ENCODE results near the gene ELMO1.
A peak's percentile ranks its signal among the peaks of the same experiment; 100 is the strongest.

The ELMO1 gene

DNA sequence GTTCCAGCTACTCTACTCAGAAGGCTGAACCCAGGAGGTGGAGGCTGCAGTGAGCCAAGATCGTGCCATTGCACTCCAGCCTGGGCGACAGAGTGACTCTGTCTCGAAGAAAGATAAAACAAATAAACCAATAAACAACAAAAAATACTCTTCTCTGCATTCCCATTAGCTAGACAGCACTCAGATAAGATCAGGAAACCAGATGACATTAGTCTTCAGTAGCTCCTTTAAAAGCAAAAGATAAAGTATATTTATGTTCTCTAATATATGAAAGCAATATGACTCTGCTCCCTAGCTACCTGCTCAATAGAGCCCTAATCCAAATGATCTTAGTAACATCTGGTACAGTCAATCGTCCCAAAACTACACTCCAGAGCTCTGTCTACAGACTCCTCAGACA, 212.9 kb downstream of the ELMO1 start:
- no peaks in the 10 kb centered on the region for H3K4me1 Mint-ChIP-seq (ENCODE audit: low read depth)

DNA sequence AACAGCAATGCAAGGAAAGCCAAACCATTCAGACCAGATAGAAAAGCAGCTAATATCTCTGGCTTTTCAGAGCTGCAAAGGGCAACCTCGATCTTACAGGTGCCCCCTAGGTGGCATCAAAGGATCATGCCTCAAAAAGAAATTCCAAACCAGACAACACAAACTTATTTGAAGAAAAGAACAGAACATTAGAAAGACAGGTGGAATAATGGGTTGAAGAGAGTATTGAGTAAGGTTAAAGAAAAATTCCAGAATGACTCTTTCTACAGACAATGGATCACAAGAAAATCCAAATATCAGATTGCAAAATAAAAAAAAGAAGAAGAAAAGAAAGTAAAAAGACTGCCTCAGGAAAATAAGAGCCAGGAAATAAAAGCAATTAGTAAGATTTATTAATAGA, 213.7 kb downstream of the ELMO1 start:
- Mint-ChIP-seq H3K4me1 (ENCODE audit: low read depth) (peaks cover 6% of the 10 kb centered on the region), H3K27ac (no peak overlapping the region), H3K27me3 (no peaks in the 10 kb centered on the region), H3K9me3 (no peaks in the 10 kb centered on the region), H3K36me3 (ENCODE audit: low read depth) (peaks cover 22% of the 10 kb centered on the region), H3K4me3 (no peak overlapping the region)

More for the DNA sequence above, 212.9 kb downstream of the ELMO1 start:
- no peaks in the 10 kb centered on the region for H3K9me3 Mint-ChIP-seq
- no peaks in the 10 kb centered on the region for H3K27me3 Mint-ChIP-seq
- no peak overlapping the region for H3K27ac Mint-ChIP-seq
- no peak overlapping the region for H3K4me3 Mint-ChIP-seq
- H3K36me3 Mint-ChIP-seq (ENCODE audit: low read depth): peaks cover 17% of the 10 kb centered on the region

DNA sequence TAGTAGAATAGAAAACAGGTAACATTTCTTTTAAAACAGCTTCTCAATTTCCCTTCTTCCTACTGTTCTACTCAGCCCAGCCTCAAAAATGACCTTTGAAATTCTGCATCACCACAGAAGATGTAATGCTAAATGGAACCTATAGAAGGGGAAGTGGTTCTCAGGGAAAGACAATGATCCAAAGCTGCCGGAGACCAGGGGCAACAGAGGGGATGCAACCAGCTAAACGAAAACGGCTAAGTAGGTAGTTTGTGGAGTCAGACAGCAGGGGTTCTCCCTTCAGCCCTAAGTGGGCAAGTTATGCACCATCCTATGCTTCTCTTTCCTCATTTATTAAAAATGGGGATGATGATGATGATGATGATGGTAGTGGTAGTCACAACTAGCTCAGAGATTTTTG, 214.3 kb downstream of the ELMO1 start:
- peaks cover 6% of the 10 kb centered on the region for H3K4me1 Mint-ChIP-seq (ENCODE audit: low read depth)
- no peaks in the 10 kb centered on the region for H3K9me3 Mint-ChIP-seq
- peaks cover 20% of the 10 kb centered on the region for H3K36me3 Mint-ChIP-seq (ENCODE audit: low read depth)
- no peak overlapping the region for H3K27ac Mint-ChIP-seq
- no peaks in the 10 kb centered on the region for H3K27me3 Mint-ChIP-seq
- H3K4me3 Mint-ChIP-seq: no peak overlapping the region

DNA sequence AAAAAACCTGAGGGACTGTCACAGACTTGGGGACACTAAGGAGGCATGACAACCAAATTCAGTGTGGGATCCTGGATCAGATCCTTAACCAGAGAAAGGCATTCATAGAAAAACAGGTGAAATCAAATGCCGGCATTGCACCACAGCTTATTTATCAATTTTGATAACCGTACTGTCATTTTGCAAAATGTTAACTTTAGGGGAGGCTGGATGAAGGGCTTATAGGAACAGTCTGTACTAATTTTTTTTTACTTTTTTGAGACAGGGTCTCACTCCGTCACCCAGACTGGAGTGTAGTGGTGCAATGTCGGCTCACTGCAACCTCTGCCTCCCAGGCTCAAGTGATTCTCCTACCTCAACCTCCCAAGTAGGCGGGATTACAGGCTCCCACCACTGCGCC, 217.1 kb downstream of the ELMO1 start:
- no peak overlapping the region for H3K27ac Mint-ChIP-seq

DNA sequence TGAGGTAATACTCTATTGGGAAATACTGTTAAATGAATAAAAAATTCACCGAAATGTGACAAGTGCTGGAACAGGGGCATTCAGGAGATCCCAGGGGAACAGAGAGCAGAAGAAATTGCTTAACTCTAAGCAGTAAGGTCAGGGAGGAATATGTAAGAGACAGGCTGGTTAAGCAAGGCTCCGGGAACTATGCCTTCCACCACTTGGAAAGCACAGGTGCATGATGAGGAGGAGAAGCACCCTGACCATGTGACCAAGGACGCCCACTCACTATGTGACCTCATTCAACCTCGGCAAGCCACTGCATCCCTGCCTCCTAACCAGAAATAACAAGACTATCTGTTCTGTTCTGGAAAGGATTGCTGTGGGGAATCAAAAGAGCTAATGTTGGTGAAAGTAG, 218.4 kb downstream of the ELMO1 start:
- H3K27me3 Mint-ChIP-seq: no peaks in the 10 kb centered on the region
- no peaks in the 10 kb centered on the region for H3K9me3 Mint-ChIP-seq
- peaks cover 42% of the 10 kb centered on the region for H3K36me3 Mint-ChIP-seq (ENCODE audit: low read depth)
- H3K27ac Mint-ChIP-seq: no peak overlapping the region
- H3K4me3 Mint-ChIP-seq: no peak overlapping the region
- peaks cover 6% of the 10 kb centered on the region for H3K4me1 Mint-ChIP-seq (ENCODE audit: low read depth)

More for the DNA sequence above, 217.1 kb downstream of the ELMO1 start:
- Mint-ChIP-seq H3K4me3 (no peak overlapping the region), H3K36me3 (ENCODE audit: low read depth) (peaks cover 29% of the 10 kb centered on the region), H3K9me3 (no peaks in the 10 kb centered on the region), H3K4me1 (ENCODE audit: low read depth) (peaks cover 6% of the 10 kb centered on the region), H3K27me3 (no peaks in the 10 kb centered on the region)

DNA sequence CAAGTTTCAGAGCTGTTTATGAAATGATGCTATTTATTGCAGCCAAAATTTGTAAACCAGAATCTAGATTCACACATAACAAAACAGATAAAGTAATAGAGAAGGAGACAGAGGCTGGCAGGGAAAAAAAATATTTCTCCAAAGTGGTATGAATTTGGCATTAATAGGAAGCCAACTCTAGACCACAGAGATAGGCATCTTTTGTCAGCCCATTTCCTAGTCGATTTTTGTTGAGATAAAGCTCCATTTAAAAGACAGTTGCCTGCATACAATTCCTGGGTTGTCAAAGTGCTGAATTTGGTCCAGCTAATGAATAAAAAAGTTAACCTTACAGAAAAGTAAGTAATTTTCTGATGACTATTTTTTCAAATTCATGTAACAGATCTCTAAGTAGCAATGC, 219.3 kb downstream of the ELMO1 start:
- Mint-ChIP-seq H3K9me3 (no peaks in the 10 kb centered on the region), H3K27ac (no peak overlapping the region), H3K36me3 (ENCODE audit: low read depth) (peaks cover 50% of the 10 kb centered on the region), H3K4me3 (no peak overlapping the region), H3K27me3 (no peaks in the 10 kb centered on the region), H3K4me1 (ENCODE audit: low read depth) (peaks cover 6% of the 10 kb centered on the region)

DNA sequence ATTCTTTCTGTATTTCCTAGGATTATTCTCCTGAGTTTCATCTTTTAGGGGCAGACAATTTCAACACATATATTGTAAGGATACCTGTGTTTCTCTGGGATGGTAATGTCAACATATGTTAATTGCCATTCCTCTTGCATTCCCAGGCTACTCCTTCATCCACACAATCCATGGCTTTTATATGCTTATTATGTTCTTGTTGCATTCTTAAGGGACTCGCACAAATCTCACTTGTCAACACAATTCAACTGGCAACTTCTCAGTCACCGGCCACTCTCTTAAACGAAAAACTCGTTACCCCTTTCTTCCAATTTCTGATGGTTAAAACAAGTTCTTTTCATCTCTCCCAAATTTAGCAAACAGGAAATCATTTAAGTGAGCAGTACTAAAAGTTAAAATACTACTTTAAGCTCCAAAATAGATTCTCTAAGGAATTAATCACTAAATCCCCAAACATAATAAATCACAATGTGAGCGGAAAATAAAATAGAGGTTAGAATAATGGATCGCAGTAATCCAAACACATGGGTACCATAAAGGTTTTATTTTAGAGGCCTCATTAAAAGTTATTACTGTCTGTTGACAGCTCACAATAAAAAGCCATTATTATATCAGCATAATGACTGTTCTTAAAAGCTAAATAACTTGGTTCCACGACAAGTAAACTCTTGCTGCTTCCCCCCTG, 223.2 kb downstream of the ELMO1 start:
- H3K4me1 Mint-ChIP-seq (ENCODE audit: low read depth): peaks cover 5% of the 10 kb centered on the region
- no peak overlapping the region for H3K4me3 Mint-ChIP-seq
- no peaks in the 10 kb centered on the region for H3K27me3 Mint-ChIP-seq
- H3K36me3 Mint-ChIP-seq (ENCODE audit: low read depth): peaks cover 57% of the 10 kb centered on the region
- no peaks in the 10 kb centered on the region for H3K9me3 Mint-ChIP-seq
- no peak overlapping the region for H3K27ac Mint-ChIP-seq

DNA sequence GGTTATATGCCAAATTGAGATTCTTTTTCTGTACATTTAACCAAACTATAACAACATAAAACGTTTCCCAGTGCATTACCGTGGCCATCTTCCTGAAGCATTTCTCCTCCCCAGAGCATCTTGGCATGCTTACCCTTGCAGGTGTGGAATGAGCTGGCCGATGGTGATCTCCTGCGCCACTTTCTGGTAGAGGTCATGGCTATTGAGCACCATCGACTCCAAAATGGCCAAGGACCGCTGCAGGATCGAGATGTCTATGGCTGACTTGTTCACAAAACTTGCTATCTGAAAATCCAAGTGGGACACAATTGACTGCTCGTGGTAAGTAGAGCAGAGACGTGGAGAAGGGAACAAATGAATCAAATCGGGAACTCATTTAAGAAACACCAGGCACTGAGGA, 223.9 kb downstream of the ELMO1 start:
- no peak overlapping the region for H3K27ac Mint-ChIP-seq
- peaks cover 55% of the 10 kb centered on the region for H3K36me3 Mint-ChIP-seq (ENCODE audit: low read depth)
- H3K9me3 Mint-ChIP-seq: no peaks in the 10 kb centered on the region
- H3K4me1 Mint-ChIP-seq (ENCODE audit: low read depth): no peaks in the 10 kb centered on the region
- H3K4me3 Mint-ChIP-seq: no peak overlapping the region
- no peaks in the 10 kb centered on the region for H3K27me3 Mint-ChIP-seq

DNA sequence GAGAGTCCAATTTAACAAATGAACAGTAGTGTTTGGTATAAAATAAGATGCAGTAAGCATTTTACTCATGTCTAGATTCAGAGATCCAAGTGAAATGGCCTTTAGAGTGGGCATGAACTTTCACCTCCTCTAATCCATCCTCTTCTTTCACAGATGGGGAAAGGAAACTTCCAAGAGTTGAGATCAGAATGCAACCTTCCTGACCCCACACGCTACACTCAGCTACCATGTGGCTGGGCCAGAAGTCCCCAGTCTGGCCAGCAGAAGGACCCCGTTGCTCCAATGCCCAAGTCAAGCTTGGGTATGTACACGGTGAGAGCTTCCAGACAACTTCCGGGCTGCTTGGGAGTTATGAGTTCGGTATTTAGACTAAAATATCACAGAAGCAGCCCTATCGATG, 228.0 kb downstream of the ELMO1 start:
- Mint-ChIP-seq H3K4me1 (ENCODE audit: low read depth) (peaks cover 8% of the 10 kb centered on the region), H3K27me3 (no peaks in the 10 kb centered on the region), H3K36me3 (ENCODE audit: low read depth) (peaks cover 48% of the 10 kb centered on the region), H3K27ac (no peak overlapping the region), H3K4me3 (no peak overlapping the region), H3K9me3 (no peaks in the 10 kb centered on the region)

DNA sequence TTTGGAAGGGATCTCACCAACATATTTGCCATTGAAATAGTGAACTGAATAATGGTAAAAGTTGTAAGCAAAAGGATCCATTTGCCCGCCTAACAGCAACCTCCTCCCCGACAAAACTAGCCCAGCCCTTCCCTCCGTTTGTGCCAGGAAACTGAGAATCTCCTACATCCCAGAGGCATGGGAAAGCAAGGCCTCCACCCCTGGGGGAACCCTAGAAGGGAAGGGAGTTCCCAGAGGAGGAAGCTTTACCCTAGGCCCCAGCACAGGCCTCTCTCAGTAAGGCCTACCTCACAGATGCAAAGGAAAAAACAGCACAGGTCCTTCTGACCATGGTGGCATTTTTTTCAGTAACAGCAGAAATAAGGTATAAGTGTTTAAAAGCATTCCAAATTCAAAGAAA, 229.7 kb downstream of the ELMO1 start:
- Mint-ChIP-seq H3K4me3 (no peak overlapping the region), H3K4me1 (ENCODE audit: low read depth) (peaks cover 10% of the 10 kb centered on the region), H3K27me3 (no peaks in the 10 kb centered on the region), H3K9me3 (no peaks in the 10 kb centered on the region), H3K27ac (no peak overlapping the region), H3K36me3 (ENCODE audit: low read depth) (peaks cover 50% of the 10 kb centered on the region)

DNA sequence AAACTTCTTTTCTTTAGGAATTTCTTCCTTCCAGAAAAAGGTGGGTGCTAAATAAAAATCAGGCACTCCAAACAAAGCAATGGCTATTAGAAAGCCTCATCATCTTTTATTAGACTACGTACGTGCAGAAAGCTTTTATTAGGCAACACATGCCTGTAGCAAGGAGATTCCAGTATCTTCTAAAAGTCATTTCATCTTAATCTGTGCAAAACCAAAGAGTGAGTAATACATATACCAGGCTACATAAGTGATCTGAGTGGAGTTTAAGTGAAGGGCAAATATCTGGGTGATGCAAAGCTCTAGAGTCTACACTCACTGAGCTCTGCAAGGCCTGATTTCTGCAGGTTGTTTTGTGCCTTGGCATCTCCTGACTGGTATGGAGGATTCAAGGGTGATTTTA, 231.7 kb downstream of the ELMO1 start:
- Mint-ChIP-seq H3K9me3 (no peaks in the 10 kb centered on the region), H3K36me3 (ENCODE audit: low read depth) (peaks cover 59% of the 10 kb centered on the region), H3K27ac (no peak overlapping the region), H3K4me1 (ENCODE audit: low read depth) (peaks cover 10% of the 10 kb centered on the region), H3K27me3 (no peaks in the 10 kb centered on the region), H3K4me3 (no peak overlapping the region)

DNA sequence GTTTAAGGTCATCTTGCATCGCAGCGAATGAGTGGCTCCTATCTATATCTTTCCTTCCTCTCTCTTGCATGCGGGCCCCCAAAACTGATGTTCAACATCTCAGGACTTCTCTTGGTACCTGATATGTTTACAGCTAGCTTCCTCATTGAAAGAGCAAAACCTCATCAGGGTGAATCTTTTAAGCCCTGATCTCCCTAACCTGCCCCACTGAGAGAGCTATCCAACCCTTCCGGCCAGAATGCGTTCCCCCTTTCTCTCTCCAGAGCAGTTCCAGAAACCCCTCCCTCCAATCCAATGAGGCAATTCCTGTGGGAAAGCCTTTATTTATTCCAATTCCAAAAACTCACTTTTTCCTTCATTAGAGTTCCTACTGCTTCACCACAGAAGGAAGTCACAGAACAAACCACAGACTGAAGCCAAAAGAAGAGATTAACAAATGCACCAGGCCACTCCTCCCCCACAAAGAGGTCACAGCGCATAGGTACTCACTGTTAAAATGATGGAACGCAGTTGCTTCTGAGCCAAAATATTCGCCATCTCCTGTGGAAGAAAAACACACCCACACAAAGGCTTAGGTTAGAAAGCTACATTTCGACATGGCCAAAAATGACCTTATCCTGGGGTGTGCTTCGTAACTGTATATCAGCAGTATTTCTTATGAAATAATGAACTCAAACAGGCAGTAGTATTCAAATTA, 232.4 kb downstream of the ELMO1 start:
- Mint-ChIP-seq H3K36me3 (ENCODE audit: low read depth) (peaks cover 61% of the 10 kb centered on the region), H3K4me1 (ENCODE audit: low read depth) (peaks cover 10% of the 10 kb centered on the region), H3K27me3 (no peaks in the 10 kb centered on the region), H3K9me3 (no peaks in the 10 kb centered on the region), H3K4me3 (no peak overlapping the region), H3K27ac (no peak overlapping the region)

DNA sequence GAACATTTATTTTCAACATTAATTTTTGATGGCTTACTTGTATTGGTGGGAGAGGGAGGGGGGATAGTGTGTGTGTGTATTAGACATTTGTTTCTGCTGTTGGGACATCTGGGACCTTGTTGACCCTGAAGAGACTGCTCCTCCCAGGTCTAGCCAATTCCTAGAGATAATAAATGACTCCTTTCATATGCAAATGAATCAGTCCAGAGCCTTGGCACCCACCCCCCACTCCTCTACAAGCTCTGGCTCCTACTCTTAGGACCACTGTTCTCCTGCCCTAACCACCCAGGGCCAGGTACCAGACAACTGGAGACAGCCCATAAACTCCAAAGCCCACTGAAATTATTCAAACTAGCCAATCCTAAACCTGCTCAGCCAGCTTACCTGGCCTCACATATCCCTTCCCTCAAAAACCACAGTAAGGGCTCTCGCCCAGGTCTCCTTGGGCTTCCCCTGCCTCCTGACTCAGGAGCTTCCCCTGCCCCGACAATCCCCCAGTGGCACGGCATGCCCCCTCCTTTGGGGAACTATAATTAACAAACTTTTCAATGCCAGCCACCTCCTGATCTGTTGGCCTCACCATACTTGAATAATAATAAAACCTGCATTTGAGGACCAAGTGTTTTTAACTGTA, 233.3 kb downstream of the ELMO1 start:
- Mint-ChIP-seq H3K27ac (peak overlapping the region; percentile 13), H3K4me1 (ENCODE audit: low read depth) (peaks cover 10% of the 10 kb centered on the region), H3K9me3 (no peaks in the 10 kb centered on the region), H3K27me3 (no peaks in the 10 kb centered on the region), H3K36me3 (ENCODE audit: low read depth) (peaks cover 63% of the 10 kb centered on the region), H3K4me3 (no peak overlapping the region)

DNA sequence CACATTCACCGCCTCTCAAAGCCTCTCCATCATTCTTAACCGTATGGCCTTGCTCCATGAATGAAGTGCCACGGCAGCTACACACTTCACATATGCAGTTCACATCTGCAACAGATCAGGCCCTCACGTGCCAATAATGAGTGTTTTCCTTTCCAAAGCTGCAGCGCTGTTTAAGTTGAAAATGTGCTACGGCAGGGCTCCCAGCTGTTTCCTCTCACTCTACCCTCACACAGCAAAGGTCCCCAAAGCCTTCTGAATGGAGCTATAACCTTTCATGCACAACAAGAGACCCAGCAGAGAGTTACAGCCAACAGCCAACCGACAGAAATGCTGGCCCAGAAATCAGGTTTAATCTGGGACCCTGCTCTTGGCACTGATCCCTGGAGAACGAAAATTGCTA, 236.1 kb downstream of the ELMO1 start:
- Mint-ChIP-seq H3K36me3 (ENCODE audit: low read depth) (peaks cover 82% of the 10 kb centered on the region), H3K27ac (no peak overlapping the region), H3K4me3 (no peak overlapping the region), H3K4me1 (ENCODE audit: low read depth) (peaks cover 10% of the 10 kb centered on the region), H3K27me3 (no peaks in the 10 kb centered on the region), H3K9me3 (no peaks in the 10 kb centered on the region)

DNA sequence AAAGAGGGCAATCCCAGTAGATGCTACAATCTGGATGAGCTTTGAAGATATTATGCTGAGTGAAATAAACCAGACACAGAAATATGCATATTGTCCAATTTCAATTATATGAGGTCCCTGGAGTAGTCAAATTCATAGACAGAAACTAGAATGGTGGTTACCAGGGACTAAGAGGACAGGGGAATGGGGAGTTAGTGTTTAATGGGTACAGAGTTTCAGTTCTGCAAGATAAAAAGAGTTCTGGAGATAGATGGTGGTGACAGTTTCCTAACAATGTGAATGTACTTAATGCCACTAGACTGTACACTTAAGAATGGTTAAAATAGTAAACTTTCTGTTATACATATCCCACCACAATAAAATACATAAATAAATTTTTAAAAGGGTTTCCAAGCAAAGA, 236.6 kb downstream of the ELMO1 start:
- peaks cover 81% of the 10 kb centered on the region for H3K36me3 Mint-ChIP-seq (ENCODE audit: low read depth)
- H3K4me1 Mint-ChIP-seq (ENCODE audit: low read depth): peaks cover 10% of the 10 kb centered on the region
- no peak overlapping the region for H3K4me3 Mint-ChIP-seq
- H3K27ac Mint-ChIP-seq: no peak overlapping the region
- H3K27me3 Mint-ChIP-seq: no peaks in the 10 kb centered on the region
- no peaks in the 10 kb centered on the region for H3K9me3 Mint-ChIP-seq

Data from stimulated activated naive CD8-positive, alpha-beta T cell treated with anti-CD3 and anti-CD28 coated beads, Interleukin-15, Interleukin-2, amounts not matched to agents 100 ng/mL and 50 ng/mL, for 24 hours (primary cell).